ENCODE measurements around the gene OLIG2. TPM values are rescaled to one million over a fixed set of nuclear protein-coding genes. Genes with fewer than 3 reads are reported as not detected.

The OLIG2 gene
- total RNA-seq, 4 donors from 2014 or later = not detected

DNA sequence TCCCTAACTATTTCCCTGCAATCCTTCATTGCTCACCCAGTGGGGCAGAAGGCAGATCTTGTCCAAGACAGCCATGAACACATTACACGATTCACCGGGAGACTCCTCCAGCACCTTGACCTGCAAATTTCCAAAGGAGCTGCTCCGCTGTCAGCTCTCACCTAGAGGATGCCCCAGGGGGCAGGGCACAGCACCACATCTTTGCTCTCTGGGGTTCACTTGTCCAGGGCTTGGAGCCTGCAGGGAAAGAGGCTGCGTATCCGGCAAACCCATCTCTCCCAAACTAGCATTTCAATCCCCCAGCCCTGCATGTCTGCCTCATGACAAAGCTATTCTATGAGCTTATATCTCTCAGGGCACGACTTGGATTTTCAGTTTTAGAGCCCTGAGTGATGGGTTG is 35.1 kb upstream of the OLIG2 start:
- no peak for ATAC-seq (ENCODE audit: low FRiP score)
- TF ChIP-seq, protein P1, sequence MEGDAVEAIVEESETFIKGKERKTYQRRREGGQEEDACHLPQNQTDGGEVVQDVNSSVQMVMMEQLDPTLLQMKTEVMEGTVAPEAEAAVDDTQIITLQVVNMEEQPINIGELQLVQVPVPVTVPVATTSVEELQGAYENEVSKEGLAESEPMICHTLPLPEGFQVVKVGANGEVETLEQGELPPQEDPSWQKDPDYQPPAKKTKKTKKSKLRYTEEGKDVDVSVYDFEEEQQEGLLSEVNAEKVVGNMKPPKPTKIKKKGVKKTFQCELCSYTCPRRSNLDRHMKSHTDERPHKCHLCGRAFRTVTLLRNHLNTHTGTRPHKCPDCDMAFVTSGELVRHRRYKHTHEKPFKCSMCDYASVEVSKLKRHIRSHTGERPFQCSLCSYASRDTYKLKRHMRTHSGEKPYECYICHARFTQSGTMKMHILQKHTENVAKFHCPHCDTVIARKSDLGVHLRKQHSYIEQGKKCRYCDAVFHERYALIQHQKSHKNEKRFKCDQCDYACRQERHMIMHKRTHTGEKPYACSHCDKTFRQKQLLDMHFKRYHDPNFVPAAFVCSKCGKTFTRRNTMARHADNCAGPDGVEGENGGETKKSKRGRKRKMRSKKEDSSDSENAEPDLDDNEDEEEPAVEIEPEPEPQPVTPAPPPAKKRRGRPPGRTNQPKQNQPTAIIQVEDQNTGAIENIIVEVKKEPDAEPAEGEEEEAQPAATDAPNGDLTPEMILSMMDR (IDR thresholded peaks at IDR 0.05) = no peak
- DNase-seq (ENCODE audit: low spot score) = no peak

DNA sequence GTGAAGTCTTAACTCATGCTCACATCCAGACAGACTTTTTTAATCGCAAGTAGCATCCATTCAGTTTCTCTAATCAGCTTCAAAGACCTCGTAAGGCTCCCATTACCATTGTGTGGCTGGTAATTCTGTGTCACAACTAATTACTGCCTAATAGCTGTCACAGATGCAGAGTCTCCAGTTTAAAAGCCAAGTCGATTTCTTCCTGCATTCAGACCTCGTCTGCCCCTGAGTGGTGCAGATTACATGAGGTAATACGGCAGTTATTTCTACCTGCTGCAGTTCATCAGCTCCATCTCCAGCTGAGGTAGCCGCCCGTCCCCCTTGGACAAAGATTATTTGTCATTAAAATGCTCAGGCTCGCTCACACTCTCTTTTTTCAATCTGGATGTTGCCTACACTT is 34.4 kb upstream of the OLIG2 start:
- no peak for ATAC-seq (ENCODE audit: low FRiP score)
- TF ChIP-seq, protein P1 (IDR thresholded peaks at IDR 0.05) = no peak
- no peak for DNase-seq (ENCODE audit: low spot score)

DNA sequence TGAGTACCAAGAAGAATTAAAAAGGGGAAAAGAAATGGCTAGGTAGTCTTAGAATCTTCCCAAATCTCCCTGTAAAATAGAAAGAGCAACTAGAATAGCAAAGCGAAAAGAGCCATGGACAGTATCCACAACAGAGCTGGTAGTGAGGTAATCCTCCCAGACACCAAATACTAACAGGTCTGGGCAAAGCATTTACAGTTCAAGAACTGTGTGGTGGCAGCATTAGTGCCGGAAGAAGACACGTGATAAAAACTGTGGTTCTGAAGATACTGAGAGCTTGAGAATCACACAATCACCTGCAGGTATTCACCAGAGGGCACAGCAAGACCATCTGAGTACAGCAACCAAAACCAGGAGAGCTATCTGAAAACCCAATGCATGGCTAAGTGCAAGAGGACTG is 31.8 kb upstream of the OLIG2 start:
- no peak for ATAC-seq (ENCODE audit: low FRiP score)
- DNase-seq (ENCODE audit: low spot score) = no peak
- TF ChIP-seq, protein P1 (IDR thresholded peaks at IDR 0.05) = no peak

DNA sequence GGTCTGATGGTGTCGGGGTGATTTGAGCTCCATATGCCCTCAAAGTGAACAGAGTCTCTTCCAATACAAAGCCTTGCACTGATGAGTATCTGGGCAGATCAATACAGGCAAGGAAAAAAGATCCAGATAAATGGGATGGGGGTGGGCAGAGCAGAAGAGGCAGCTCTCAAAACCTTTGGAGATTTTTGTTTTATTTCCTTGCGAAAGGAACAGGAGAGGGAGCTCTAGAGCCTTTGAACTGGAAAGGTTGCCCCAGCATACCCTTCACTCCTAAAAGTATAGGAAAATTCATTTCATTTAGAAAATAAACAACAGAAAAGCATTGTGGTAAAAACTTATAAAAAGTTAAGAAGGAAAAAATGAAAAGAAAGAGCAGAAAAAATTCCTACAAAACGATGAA is 31.4 kb upstream of the OLIG2 start:
- DNase-seq (ENCODE audit: low spot score) (no peak), ATAC-seq (ENCODE audit: low FRiP score) (no peak)
- TF ChIP-seq, protein P1 (IDR thresholded peaks at IDR 0.05) = no peak

DNA sequence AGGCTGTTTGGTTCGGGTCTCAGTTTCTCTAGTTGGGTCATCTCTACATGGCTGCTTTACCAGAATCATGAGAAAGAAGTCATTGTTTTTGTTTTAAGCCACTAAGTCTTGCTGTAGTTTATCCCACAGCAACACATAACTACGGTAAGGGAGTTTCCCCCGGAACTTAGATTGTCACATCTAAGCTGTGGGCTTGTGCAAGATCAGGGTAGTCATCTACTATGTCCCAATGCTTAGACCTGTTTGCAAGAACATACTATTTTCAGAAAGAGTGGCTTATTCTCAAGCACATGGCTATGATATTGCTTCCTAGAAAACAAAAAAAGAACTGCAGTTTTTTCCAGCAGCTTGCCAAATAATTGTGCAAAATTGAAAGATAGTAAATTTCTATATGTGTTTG is 18.0 kb upstream of the OLIG2 start:
- DNase-seq (ENCODE audit: low spot score) (no peak), ATAC-seq (ENCODE audit: low FRiP score) (no peak)
- TF ChIP-seq, protein P1 (IDR thresholded peaks at IDR 0.05) = no peak

DNA sequence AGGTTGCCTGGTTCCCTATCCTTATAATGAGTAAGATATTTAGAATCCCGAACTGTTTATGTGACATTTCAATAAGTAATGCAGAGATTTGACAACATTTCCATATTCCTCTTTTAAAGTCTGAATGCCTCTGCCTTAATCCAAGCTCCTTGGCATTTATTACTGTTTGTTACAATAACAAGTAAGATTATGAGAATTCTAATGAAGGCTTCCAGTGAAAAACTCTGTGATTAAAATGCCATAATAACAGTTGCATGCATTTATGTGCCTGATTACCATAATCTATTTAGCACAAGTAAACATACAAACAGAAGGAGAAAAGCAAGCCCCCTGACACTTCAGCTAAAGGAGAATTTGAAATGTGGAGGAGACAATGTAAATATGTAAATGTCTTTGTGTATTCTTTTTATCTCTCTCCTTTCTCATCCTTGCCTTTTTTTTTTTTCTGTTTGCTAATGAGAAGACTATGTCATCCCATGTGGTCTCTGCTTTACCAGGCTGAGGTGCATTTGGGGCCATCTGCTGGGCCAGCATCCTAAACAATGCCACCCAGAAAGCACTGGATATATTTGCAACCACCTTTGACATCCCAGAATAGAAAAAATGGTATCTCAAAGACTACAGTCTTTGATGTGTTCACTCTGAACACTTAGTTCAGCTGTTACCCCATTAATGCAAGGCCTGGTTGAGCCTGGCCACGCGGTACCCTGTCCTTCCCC is 17.2 kb upstream of the OLIG2 start:
- TF ChIP-seq, protein P1 (IDR thresholded peaks at IDR 0.05) = no peak
- no peak for DNase-seq (ENCODE audit: low spot score)
- no peak for ATAC-seq (ENCODE audit: low FRiP score)

DNA sequence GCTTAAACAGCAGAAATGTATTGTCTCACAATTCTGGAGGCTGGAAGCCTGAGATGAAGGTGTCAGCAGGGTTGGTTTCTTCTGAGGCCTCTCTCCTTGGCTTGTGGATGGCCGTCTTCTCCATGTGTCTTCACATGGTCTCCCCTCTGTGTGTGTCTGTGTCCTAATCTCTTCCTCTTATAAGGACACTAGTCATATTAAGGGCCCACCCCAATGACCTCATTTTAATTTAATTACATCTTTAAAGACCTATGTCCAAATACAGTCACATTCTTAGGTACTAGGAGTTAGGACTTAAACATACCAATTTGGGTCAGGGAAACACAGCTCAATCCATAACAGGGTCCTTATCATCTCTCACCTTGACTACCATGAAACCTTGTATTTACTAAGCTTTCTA is 14.8 kb upstream of the OLIG2 start:
- ATAC-seq (ENCODE audit: low FRiP score) = no peak
- TF ChIP-seq, protein P1 (IDR thresholded peaks at IDR 0.05) = no peak

More for the DNA sequence above, 14.8 kb upstream of the OLIG2 start:
- no peak for DNase-seq (ENCODE audit: low spot score)
